K562 (cell line): ENCODE data around the gene WDR54. TPM values are rescaled to one million over a fixed set of nuclear protein-coding genes. Genes with fewer than 3 reads are reported as not detected.
A peak's percentile ranks its signal among the peaks of the same experiment; 100 is the strongest.

ENCODE experiments used
- BDP1 ChIP-seq: IDR thresholded peaks from 3 replicates; pipeline ENCODE4 v1.6.1; 2011; ENCODE audit not compliant: insufficient read length, insufficient read depth
- BRF1 ChIP-seq: IDR thresholded peaks from 3 replicates; pipeline ENCODE4 v1.6.1; 2011; ENCODE audit warnings: borderline replicate concordance, mild to moderate bottlenecking; ENCODE audit not compliant: insufficient read length; ENCODE audit errors: extremely low read depth
- CTBP1 ChIP-seq: fragments of 450-650 bp; IDR thresholded peaks from 2 replicates; pipeline ENCODE4 v1.6.1; 2016; ENCODE audit warnings: borderline replicate concordance
- KDM5B ChIP-seq: fragments of 200-600 bp; sonication (generic); IDR thresholded peaks from 2 replicates; pipeline ENCODE4 v1.6.1; 2012; ENCODE audit warnings: low read depth, mild to moderate bottlenecking, moderate library complexity, low read length, control low read depth, inconsistent platforms; ENCODE audit not compliant: insufficient replicate concordance
- POLR2AphosphoS2 ChIP-seq: IDR thresholded peaks from 2 replicates; pipeline ENCODE4 v1.6.1; 2012; ENCODE audit warnings: low read length, improper control_type of control experiment
- PURB ChIP-seq: sonication (generic); formaldehyde crosslinking; IDR thresholded peaks from 2 replicates; pipeline ENCODE4 v1.9.0; 2021; ENCODE audit warnings: low read depth, mild to moderate bottlenecking, missing genetic modification reagents
- SAFB ChIP-seq: fragments of 200-400 bp; formaldehyde crosslinking; IDR thresholded peaks from 2 replicates; pipeline ENCODE4 v1.6.1; 2017; ENCODE audit warnings: low read depth, low read length, borderline replicate concordance
- SRSF1 ChIP-seq: fragments of 200-400 bp; formaldehyde crosslinking; IDR thresholded peaks from 2 replicates; pipeline ENCODE4 v1.6.1; 2017; ENCODE audit warnings: mild to moderate bottlenecking, low read depth, low read length, moderate library complexity
- TCF3 ChIP-seq: sonication (generic); formaldehyde crosslinking; IDR thresholded peaks from 2 replicates; pipeline ENCODE4 v1.4.0; 2020; ENCODE audit warnings: mild to moderate bottlenecking, missing genetic modification reagents
- TFAM ChIP-seq: fragments of 250-450 bp; sonication (Bioruptor Pico); conservative IDR thresholded peaks from 2 replicates; pipeline ENCODE4 v1.5.0; 2021; ENCODE audit warnings: mild to moderate bottlenecking, moderate library complexity
- ZBTB7A ChIP-seq: IDR thresholded peaks from 2 replicates; pipeline ENCODE4 v1.6.1; 2011; ENCODE audit warnings: low read depth, mild to moderate bottlenecking, low read length, moderate library complexity, borderline replicate concordance; ENCODE audit not compliant: control insufficient read depth
- ZKSCAN1 ChIP-seq: fragments of 150-350 bp; IDR thresholded peaks from 2 replicates; pipeline ENCODE4 v1.6.1; 2016; ENCODE audit warnings: low read depth, low read length
- ZNF232 ChIP-seq: sonication (generic); formaldehyde crosslinking; IDR thresholded peaks from 2 replicates; pipeline ENCODE4 v1.8.0; 2022; ENCODE audit warnings: mild to moderate bottlenecking, missing genetic modification reagents
- ZNF324 ChIP-seq: fragments of 250-450 bp; sonication (Bioruptor Pico); IDR thresholded peaks from 2 replicates; pipeline ENCODE4 v1.4.0; 2020; ENCODE audit warnings: mild to moderate bottlenecking
- ZNF699 ChIP-seq: fragments of 250-450 bp; sonication (Bioruptor Pico); IDR thresholded peaks from 2 replicates; pipeline ENCODE4 v1.8.0; 2021; ENCODE audit warnings: mild to moderate bottlenecking, moderate library complexity; ENCODE audit not compliant: insufficient replicate concordance
- polyA plus RNA-seq, 8 experiments: library from polyadenylated mRNA; depleted of rRNA in 4 of 8; stranded (reverse) in 5 of 8; unstranded in 3 of 8; fragments of >200 nt; fragmentation: Nextera tagmentation in 2 of 8; fragmentation: Illumina TruSeq in 1 of 8; extraction: Ambion mirVana in 2 of 8; extraction: Trizol in 1 of 8; gene quantifications; 2 replicates each; pipeline versions ENCODE4 v1.2.1 to v1.2.3, GENCODE V29; 2011 to 2014; ENCODE audit warnings: inconsistent platforms in 1 of 8, missing spikeins in 1 of 8
- total RNA-seq, 7 experiments: library from RNA; depleted of rRNA in 6 of 7; stranded (reverse); fragments of >200 nt in 6 of 7; fragmentation: Illumina TruSeq in 2 of 7; extraction: Trizol in 2 of 7; gene quantifications; 2 replicates each; pipeline versions ENCODE4 v1.2.1 to v1.2.3, GENCODE V29; 2011 to 2021; ENCODE audit warnings: low replicate concordance in 1 of 7
- TF ChIP-seq, protein P1 (sequence below): fragments of 200-800 bp; sonication (Bioruptor generic); IDR thresholded peaks from 2 replicates; pipeline ENCODE4 v1.6.1; 2017; ENCODE audit warnings: missing genetic modification characterization, missing compliant biosample characterization
- TF ChIP-seq, protein P2 (sequence below), 3 experiments: fragments of 200-800 bp in 1 of 3; fragments of 250-450 bp in 1 of 3; fragments of 450-650 bp in 1 of 3; sonication (Bioruptor Pico) in 1 of 3; sonication (Bioruptor generic) in 1 of 3; formaldehyde crosslinking in 1 of 3; IDR thresholded peaks; 2 replicates each; pipeline versions ENCODE4 v1.6.1 to v1.8.0; 2016 to 2022; ENCODE audit warnings: mild to moderate bottlenecking in 2 of 3, missing genetic modification characterization in 2 of 3, missing compliant biosample characterization in 1 of 3, moderate library complexity in 1 of 3
- TF ChIP-seq, protein P3 (sequence below): fragments of 250-450 bp; sonication (Bioruptor Pico); IDR thresholded peaks from 2 replicates; pipeline ENCODE4 v1.5.0; 2021

WDR54 gene
- total and polyA plus RNA-seq, 9 of the 15 experiments (the other 6 are each of a cell fraction or from before 2014, with no cell fraction given): 5.2 to 15.2 (median 7.4) TPM

DNA sequence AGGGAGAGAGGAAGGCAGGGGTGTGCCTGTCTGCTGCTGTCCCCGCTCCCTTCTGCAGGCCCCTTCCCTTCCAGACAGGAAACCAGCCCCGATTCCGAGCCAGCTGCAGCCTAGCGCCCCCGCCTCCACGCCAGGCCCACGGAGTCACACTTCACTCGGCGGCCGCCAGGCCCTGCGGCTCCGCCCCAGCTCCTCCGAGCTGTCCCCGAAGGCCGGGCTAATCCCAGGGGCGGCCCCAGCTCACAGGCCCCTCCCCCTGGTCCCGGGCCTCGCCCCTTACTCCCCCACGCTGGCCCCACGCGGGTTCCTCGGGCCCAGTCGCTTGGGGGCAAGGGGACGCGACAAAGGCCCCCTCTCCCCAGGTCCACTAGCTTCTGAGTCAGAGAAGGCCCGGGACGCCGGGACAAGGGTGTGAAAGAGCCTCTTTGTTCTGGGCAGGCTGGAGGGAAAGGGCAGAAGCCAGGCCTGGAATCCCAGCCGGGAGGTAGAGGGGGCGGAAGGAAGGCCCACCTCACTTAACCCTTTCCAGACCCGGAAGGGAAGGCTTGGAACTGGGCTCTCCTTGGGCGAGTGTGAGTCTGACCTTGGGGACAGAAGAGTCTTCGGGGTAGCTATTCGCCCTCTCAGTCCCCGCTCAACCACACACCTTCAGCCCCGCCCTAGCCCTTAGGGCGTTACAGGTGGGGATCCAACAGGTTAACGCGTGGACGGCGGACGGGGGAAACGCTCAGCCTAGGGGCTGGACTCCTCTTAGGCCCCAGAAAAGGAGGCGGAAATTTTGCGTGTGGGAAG lies 19.0 kb downstream of the WDR54 start (continued):
- TF ChIP-seq, protein P1, sequence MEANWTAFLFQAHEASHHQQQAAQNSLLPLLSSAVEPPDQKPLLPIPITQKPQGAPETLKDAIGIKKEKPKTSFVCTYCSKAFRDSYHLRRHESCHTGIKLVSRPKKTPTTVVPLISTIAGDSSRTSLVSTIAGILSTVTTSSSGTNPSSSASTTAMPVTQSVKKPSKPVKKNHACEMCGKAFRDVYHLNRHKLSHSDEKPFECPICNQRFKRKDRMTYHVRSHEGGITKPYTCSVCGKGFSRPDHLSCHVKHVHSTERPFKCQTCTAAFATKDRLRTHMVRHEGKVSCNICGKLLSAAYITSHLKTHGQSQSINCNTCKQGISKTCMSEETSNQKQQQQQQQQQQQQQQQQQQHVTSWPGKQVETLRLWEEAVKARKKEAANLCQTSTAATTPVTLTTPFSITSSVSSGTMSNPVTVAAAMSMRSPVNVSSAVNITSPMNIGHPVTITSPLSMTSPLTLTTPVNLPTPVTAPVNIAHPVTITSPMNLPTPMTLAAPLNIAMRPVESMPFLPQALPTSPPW (CRISPR knock-in tag): peak; percentile 72
- TF ChIP-seq PURB (CRISPR knock-in tag) (no peak), CTBP1 (peak; percentile 25; the same call in 1 of the 2 replicates), BRF1 (no peak), ZNF324 (CRISPR knock-in tag) (no peak), TFAM (CRISPR knock-in tag) (no peak), SAFB (peak; percentile 90), BDP1 (no peak), SRSF1 (no peak), TCF3 (CRISPR knock-in tag) (no peak), ZBTB7A (peak; percentile 90), KDM5B (peak; percentile 80), ZNF232 (CRISPR knock-in tag) (no peak), ZKSCAN1 (0 out of 2 replicates have a peak, but pooled peaks have one; percentile 7), ZNF699 (CRISPR knock-in tag) (no peak), POLR2AphosphoS2 (no peak)
- TF ChIP-seq, protein P2, sequence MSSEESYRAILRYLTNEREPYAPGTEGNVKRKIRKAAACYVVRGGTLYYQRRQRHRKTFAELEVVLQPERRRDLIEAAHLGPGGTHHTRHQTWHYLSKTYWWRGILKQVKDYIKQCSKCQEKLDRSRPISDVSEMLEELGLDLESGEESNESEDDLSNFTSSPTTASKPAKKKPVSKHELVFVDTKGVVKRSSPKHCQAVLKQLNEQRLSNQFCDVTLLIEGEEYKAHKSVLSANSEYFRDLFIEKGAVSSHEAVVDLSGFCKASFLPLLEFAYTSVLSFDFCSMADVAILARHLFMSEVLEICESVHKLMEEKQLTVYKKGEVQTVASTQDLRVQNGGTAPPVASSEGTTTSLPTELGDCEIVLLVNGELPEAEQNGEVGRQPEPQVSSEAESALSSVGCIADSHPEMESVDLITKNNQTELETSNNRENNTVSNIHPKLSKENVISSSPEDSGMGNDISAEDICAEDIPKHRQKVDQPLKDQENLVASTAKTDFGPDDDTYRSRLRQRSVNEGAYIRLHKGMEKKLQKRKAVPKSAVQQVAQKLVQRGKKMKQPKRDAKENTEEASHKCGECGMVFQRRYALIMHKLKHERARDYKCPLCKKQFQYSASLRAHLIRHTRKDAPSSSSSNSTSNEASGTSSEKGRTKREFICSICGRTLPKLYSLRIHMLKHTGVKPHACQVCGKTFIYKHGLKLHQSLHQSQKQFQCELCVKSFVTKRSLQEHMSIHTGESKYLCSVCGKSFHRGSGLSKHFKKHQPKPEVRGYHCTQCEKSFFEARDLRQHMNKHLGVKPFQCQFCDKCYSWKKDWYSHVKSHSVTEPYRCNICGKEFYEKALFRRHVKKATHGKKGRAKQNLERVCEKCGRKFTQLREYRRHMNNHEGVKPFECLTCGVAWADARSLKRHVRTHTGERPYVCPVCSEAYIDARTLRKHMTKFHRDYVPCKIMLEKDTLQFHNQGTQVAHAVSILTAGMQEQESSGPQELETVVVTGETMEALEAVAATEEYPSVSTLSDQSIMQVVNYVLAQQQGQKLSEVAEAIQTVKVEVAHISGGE (CRISPR knock-in tag; IDR thresholded peaks at IDR 0.05): peak in 1 of 3 experiments; percentile 71; a peak in 2 of 6 replicates
- TF ChIP-seq, protein P3, sequence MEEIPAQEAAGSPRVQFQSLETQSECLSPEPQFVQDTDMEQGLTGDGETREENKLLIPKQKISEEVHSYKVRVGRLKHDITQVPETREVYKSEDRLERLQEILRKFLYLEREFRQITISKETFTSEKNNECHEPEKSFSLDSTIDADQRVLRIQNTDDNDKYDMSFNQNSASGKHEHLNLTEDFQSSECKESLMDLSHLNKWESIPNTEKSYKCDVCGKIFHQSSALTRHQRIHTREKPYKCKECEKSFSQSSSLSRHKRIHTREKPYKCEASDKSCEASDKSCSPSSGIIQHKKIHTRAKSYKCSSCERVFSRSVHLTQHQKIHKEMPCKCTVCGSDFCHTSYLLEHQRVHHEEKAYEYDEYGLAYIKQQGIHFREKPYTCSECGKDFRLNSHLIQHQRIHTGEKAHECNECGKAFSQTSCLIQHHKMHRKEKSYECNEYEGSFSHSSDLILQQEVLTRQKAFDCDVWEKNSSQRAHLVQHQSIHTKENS (CRISPR knock-in tag): no peak
